Body of pancreas (tissue), 4 donors: Measurements from ENCODE around the gene SLC17A7.

Experiments
- POLR2A ChIP-seq, 3 donors: fragments of 450-650 bp; IDR thresholded peaks; one replicate each; pipeline ENCODE4 v1.6.1; 2016; ENCODE audit warnings: antibody characterized with exemption in 3 of 3, mild to moderate bottlenecking in 2 of 3
- TF ChIP-seq, protein P1 (sequence below), 7 experiments: fragments of 450-650 bp in 4 of 7; fragments of 200-600 bp in 3 of 7; sonication (generic) in 3 of 7; IDR thresholded peaks; one replicate each; pipeline ENCODE4 v1.5.1; 2016 to 2019; ENCODE audit warnings: antibody characterized with exemption in 7 of 7

DNA sequence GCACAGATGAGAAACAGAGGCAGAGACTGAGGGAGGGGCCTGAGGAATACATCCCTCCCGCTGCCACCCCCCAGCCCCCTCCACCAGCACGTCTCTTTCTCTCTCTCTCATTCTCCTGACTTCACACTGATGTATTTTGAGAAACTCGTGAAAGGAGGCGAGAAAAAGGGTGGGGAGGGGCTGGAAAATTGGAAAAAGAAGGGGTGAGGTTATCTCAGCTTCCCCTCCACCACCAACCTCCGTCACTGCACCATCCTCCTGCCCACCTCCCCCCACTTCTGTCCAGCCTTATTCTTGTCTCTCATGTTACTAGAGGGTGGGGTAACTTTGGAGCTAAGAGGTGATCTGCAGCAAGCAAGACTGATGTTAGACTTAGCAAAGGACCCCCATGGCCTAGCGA, 1.5 kb downstream of the SLC17A7 start:
- no peak for TF ChIP-seq POLR2A (IDR thresholded peaks at IDR 0.05)
- TF ChIP-seq, protein P1, sequence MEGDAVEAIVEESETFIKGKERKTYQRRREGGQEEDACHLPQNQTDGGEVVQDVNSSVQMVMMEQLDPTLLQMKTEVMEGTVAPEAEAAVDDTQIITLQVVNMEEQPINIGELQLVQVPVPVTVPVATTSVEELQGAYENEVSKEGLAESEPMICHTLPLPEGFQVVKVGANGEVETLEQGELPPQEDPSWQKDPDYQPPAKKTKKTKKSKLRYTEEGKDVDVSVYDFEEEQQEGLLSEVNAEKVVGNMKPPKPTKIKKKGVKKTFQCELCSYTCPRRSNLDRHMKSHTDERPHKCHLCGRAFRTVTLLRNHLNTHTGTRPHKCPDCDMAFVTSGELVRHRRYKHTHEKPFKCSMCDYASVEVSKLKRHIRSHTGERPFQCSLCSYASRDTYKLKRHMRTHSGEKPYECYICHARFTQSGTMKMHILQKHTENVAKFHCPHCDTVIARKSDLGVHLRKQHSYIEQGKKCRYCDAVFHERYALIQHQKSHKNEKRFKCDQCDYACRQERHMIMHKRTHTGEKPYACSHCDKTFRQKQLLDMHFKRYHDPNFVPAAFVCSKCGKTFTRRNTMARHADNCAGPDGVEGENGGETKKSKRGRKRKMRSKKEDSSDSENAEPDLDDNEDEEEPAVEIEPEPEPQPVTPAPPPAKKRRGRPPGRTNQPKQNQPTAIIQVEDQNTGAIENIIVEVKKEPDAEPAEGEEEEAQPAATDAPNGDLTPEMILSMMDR (IDR thresholded peaks at IDR 0.05): no peak
